T-helper 17 cell (primary cell): ENCODE measurements around the gene WDR31. TPM values are rescaled to one million over a fixed set of nuclear protein-coding genes. Genes with fewer than 3 reads are reported as not detected.
"Not testable (repeated sequence)": the region's sequence is repeated elsewhere in the genome, so short reads cannot be mapped to it uniquely, and the experiment has no call there.

Experiments used
- ATAC-seq: fragments of 150-1000 bp; cut with Tn5 transposase; 2 replicates; pipeline ENCODE4 v1.10.0; 2021; ENCODE audit warnings: mild to moderate bottlenecking, moderate library complexity
- DNase-seq, 3 donors: peaks; one replicate each; pipeline versions ENCODE4 v3.0.0 to v3.0.0-alpha.2; 2020 to 2021
- H3K9me3 ChIP-seq: one replicate; pipeline ENCODE4 v1.7.0; 2013; ENCODE audit warnings: low read length, mild to moderate bottlenecking; ENCODE audit not compliant: control insufficient read depth, poor library complexity, severe bottlenecking
- H3K27ac Mint-ChIP-seq: one replicate; pipeline ENCODE4 v1.8.0; 2022; ENCODE audit warnings: mild to moderate bottlenecking, moderate library complexity, mixed read lengths
- H3K27me3 Mint-ChIP-seq: one replicate; pipeline ENCODE4 v1.8.0; 2022; ENCODE audit warnings: mixed read lengths
- H3K36me3 Mint-ChIP-seq: one replicate; pipeline ENCODE4 v1.8.0; 2022; ENCODE audit warnings: low read depth, mixed read lengths
- H3K4me1 Mint-ChIP-seq: one replicate; pipeline ENCODE4 v1.8.0; 2022; ENCODE audit warnings: mild to moderate bottlenecking, mixed read lengths
- H3K4me3 Mint-ChIP-seq: one replicate; pipeline ENCODE4 v1.8.0; 2022; ENCODE audit warnings: mild to moderate bottlenecking, moderate library complexity, mixed read lengths
- total RNA-seq, 4 donors: library from RNA in 2 of 4; stranded (reverse) in 2 of 4; gene quantifications; one replicate each; pipeline ENCODE4 v1.2.3 and lab custom pipeline; 2022 to 2026

Gene WDR31
- total RNA-seq, 2 donors from 2014 or later, result 0.82 to 0.86 TPM

GRCh38 chr9:113375057-113376023 lies 35.3 kb upstream of the WDR31 start:
- peaks cover 13% of the 10 kb centered on the region for H3K4me1 Mint-ChIP-seq
- no peak for ATAC-seq
- H3K27me3 Mint-ChIP-seq, result no peaks in the 10 kb centered on the region
- no peak for DNase-seq
- H3K36me3 Mint-ChIP-seq, result peaks cover 2% of the 10 kb centered on the region
- peak overlapping the region; percentile 87 for H3K27ac Mint-ChIP-seq
- H3K4me3 Mint-ChIP-seq, result peak overlapping the region; percentile 89
- no peaks in the 10 kb centered on the region for H3K9me3 ChIP-seq

GRCh38 chr9:113373676-113374392 lies 33.8 kb upstream of the WDR31 start:
- peaks cover 2% of the 10 kb centered on the region for H3K36me3 Mint-ChIP-seq
- no peaks in the 10 kb centered on the region for H3K9me3 ChIP-seq
- H3K27me3 Mint-ChIP-seq, result no peaks in the 10 kb centered on the region
- H3K4me3 Mint-ChIP-seq, result no peak overlapping the region
- peaks cover 13% of the 10 kb centered on the region for H3K4me1 Mint-ChIP-seq
- ATAC-seq, result no peak
- no peak overlapping the region for H3K27ac Mint-ChIP-seq
- no peak for DNase-seq

- Mint-ChIP-seq H3K27me3 (no peaks in the 10 kb centered on the region), H3K36me3 (peaks cover 2% of the 10 kb centered on the region), H3K4me3 (no peak overlapping the region), H3K27ac (no peak overlapping the region), H3K4me1 (peaks cover 15% of the 10 kb centered on the region)
- ATAC-seq, result no peak
- no peak for DNase-seq
- no peaks in the 10 kb centered on the region for H3K9me3 ChIP-seq
These were observed 33.2 kb upstream of the WDR31 start for GRCh38 chr9:113373256-113373655.

- no peak for ATAC-seq
- Mint-ChIP-seq H3K4me3 (no peak overlapping the region), H3K4me1 (peaks cover 15% of the 10 kb centered on the region), H3K27ac (no peak overlapping the region), H3K27me3 (no peaks in the 10 kb centered on the region), H3K36me3 (peaks cover 2% of the 10 kb centered on the region)
- H3K9me3 ChIP-seq, result no peaks in the 10 kb centered on the region
- no peak for DNase-seq
These were observed 32.0 kb upstream of the WDR31 start for GRCh38 chr9:113372059-113372458.

GRCh38 chr9:113370806-113371325 lies 30.8 kb upstream of the WDR31 start:
- Mint-ChIP-seq H3K4me3 (no peak overlapping the region), H3K27ac (no peak overlapping the region), H3K27me3 (no peaks in the 10 kb centered on the region), H3K36me3 (peaks cover 2% of the 10 kb centered on the region), H3K4me1 (peaks cover 15% of the 10 kb centered on the region)
- ATAC-seq (no peak), DNase-seq (no peak)
- no peaks in the 10 kb centered on the region for H3K9me3 ChIP-seq

- H3K9me3 ChIP-seq, result no peaks in the 10 kb centered on the region
- Mint-ChIP-seq H3K4me3 (no peak overlapping the region), H3K27ac (no peak overlapping the region), H3K27me3 (no peaks in the 10 kb centered on the region), H3K36me3 (peaks cover 2% of the 10 kb centered on the region), H3K4me1 (peaks cover 6% of the 10 kb centered on the region)
- no peak for DNase-seq
- no peak for ATAC-seq
These were observed 29.7 kb upstream of the WDR31 start for GRCh38 chr9:113369855-113370140.

GRCh38 chr9:113368982-113369854 lies 29.1 kb upstream of the WDR31 start:
- ATAC-seq, result no peak
- Mint-ChIP-seq H3K4me3 (no peak overlapping the region), H3K27ac (no peak overlapping the region)

GRCh38 chr9:113368348-113368981 lies 28.4 kb upstream of the WDR31 start:
- H3K9me3 ChIP-seq, result no peaks in the 10 kb centered on the region
- Mint-ChIP-seq H3K4me3 (no peak overlapping the region), H3K27ac (no peak overlapping the region), H3K4me1 (peaks cover 4% of the 10 kb centered on the region), H3K36me3 (peaks cover 2% of the 10 kb centered on the region), H3K27me3 (no peaks in the 10 kb centered on the region)
- ATAC-seq, result no peak
- no peak for DNase-seq

More at GRCh38 chr9:113368982-113369854, 29.1 kb upstream of the WDR31 start:
- Mint-ChIP-seq H3K4me1 (peaks cover 4% of the 10 kb centered on the region), H3K36me3 (peaks cover 2% of the 10 kb centered on the region), H3K27me3 (no peaks in the 10 kb centered on the region)
- DNase-seq, result no peak
- no peaks in the 10 kb centered on the region for H3K9me3 ChIP-seq

- not testable (repeated sequence) for H3K4me1 Mint-ChIP-seq, ATAC-seq, H3K9me3 ChIP-seq, H3K4me3 Mint-ChIP-seq, H3K27me3 Mint-ChIP-seq, DNase-seq, H3K36me3 Mint-ChIP-seq, H3K27ac Mint-ChIP-seq
These were observed 25.6 kb upstream of the WDR31 start for GRCh38 chr9:113365652-113366051.

GRCh38 chr9:113364951-113365350 lies 24.9 kb upstream of the WDR31 start:
- Mint-ChIP-seq H3K4me1 (peaks cover 10% of the 10 kb centered on the region), H3K27ac (no peak overlapping the region), H3K27me3 (peaks cover 9% of the 10 kb centered on the region), H3K4me3 (no peak overlapping the region), H3K36me3 (peaks cover 2% of the 10 kb centered on the region)
- ATAC-seq (no peak), DNase-seq (no peak)
- no peaks in the 10 kb centered on the region for H3K9me3 ChIP-seq

GRCh38 chr9:113363336-113363735 lies 23.3 kb upstream of the WDR31 start:
- peaks cover 14% of the 10 kb centered on the region for H3K27me3 Mint-ChIP-seq

GRCh38 chr9:113361304-113362018 lies 21.4 kb upstream of the WDR31 start:
- H3K36me3 Mint-ChIP-seq, result peaks cover 2% of the 10 kb centered on the region
- no peaks in the 10 kb centered on the region for H3K9me3 ChIP-seq
- ATAC-seq (no peak), DNase-seq (no peak)
- H3K27ac Mint-ChIP-seq, result peak overlapping the region; percentile 29
- H3K27me3 Mint-ChIP-seq, result peaks cover 20% of the 10 kb centered on the region
- H3K4me1 Mint-ChIP-seq, result peaks cover 10% of the 10 kb centered on the region
- H3K4me3 Mint-ChIP-seq, result no peak overlapping the region

More at GRCh38 chr9:113363336-113363735, 23.3 kb upstream of the WDR31 start:
- no peak overlapping the region for H3K4me3 Mint-ChIP-seq
- H3K9me3 ChIP-seq, result no peaks in the 10 kb centered on the region
- DNase-seq (no peak), ATAC-seq (no peak)
- no peak overlapping the region for H3K27ac Mint-ChIP-seq
- H3K36me3 Mint-ChIP-seq, result peaks cover 2% of the 10 kb centered on the region
- H3K4me1 Mint-ChIP-seq, result peaks cover 8% of the 10 kb centered on the region
